C4-2B (cell line): ENCODE measurements around the gene ZMPSTE24.
"Not testable (repeated sequence)": the region's sequence is repeated elsewhere in the genome, so short reads cannot be mapped to it uniquely, and the experiment has no call there.

Experiments
- CTCF ChIP-seq: fragments of 450-650 bp; conservative IDR thresholded peaks from 2 replicates; pipeline ENCODE4 v1.5.1; 2017; ENCODE audit warnings: mild to moderate bottlenecking
- ZFX ChIP-seq: fragments of 450-650 bp; IDR thresholded peaks from 2 replicates; pipeline ENCODE4 v1.6.1; 2017

GRCh38 chr1:40221471-40221905 lies 36.5 kb upstream of the ZMPSTE24 start:
- not testable (repeated sequence) for TF ChIP-seq CTCF, ZFX
